Spleen (tissue), 3 donors: ENCODE results near the gene MTPN.

Experiments used
- POLR2A ChIP-seq, 3 donors: fragments of 450-650 bp; IDR thresholded peaks; one replicate each; pipeline ENCODE4 v1.5.1; 2017; ENCODE audit warnings: antibody characterized with exemption in 3 of 3, mild to moderate bottlenecking in 1 of 3
- POLR2AphosphoS5 ChIP-seq, 3 donors: sonication (generic); formaldehyde crosslinking; IDR thresholded peaks; one replicate each; pipeline ENCODE4 v1.5.1; 2017; ENCODE audit warnings: antibody characterized with exemption in 3 of 3

DNA sequence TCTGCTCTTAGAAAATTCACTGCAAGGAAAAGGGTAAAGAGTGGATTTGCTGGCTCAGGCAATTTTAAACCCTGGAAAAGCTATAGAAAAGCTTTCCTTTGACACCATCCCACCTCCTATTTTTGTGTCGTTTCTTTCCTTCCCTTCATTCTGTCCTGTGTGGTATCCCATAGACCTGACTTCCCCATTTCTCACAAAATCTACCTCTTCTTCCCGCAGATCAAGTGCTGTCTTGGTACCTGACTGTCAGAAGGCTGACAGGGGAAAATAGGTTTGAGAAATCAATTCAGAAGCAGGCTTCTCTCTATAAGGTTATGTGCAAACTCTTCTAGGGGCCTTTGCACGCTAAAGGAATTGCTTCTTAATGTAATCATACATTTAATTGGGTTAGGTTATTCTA is 98.9 kb downstream of the MTPN start:
- TF ChIP-seq POLR2AphosphoS5 (IDR thresholded peaks at IDR 0.05) (no peak), POLR2A (IDR thresholded peaks at IDR 0.05) (no peak)
